Spleen (tissue), 7 donors: ENCODE data around the gene CARD18.

Source experiments
- POLR2A ChIP-seq, 3 donors: fragments of 450-650 bp; IDR thresholded peaks; one replicate each; pipeline ENCODE4 v1.5.1; 2017; ENCODE audit warnings: antibody characterized with exemption in 3 of 3, mild to moderate bottlenecking in 1 of 3
- TF ChIP-seq, protein P1 (sequence below), 11 experiments: fragments of 200-600 bp in 7 of 11; fragments of 450-650 bp in 4 of 11; sonication (generic) in 4 of 11; IDR thresholded peaks in 8 of 11; conservative IDR thresholded peaks in 3 of 11; 1 replicate in 7 of 11; 2 replicates in 4 of 11; pipeline versions ENCODE4 v1.4.0 to v1.8.0; 2016 to 2021; ENCODE audit warnings: antibody characterized with exemption in 11 of 11, inconsistent platforms in 4 of 11, mild to moderate bottlenecking in 1 of 11
- donor health status: DM: no; HTN: no; CAD: no; lungs with moderate emphysema.
- donor health status: DM: no; HTN: no; CAD: no.
- donor health status: DM: no; HTN: no; CAD: no.

DNA sequence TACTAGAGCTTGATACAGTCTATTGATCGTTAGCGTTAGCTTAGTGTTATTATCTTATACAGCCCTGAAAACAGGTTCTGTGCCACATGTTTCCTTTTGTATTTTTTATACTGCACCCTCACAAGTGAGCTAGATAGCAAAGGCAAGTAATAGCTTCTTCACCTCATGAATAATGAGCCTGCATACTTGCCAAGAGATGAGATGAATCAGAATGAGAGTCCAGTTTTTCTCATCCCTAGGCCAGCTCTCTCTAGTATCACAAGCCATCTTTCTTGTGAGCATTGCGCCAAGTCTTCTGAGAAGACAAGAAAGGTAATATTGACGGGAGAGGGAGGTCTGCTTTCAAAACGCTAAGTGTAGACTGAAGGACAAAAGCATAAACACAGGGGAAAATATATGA, 8.7 kb upstream of the CARD18 start:
- TF ChIP-seq, protein P1, sequence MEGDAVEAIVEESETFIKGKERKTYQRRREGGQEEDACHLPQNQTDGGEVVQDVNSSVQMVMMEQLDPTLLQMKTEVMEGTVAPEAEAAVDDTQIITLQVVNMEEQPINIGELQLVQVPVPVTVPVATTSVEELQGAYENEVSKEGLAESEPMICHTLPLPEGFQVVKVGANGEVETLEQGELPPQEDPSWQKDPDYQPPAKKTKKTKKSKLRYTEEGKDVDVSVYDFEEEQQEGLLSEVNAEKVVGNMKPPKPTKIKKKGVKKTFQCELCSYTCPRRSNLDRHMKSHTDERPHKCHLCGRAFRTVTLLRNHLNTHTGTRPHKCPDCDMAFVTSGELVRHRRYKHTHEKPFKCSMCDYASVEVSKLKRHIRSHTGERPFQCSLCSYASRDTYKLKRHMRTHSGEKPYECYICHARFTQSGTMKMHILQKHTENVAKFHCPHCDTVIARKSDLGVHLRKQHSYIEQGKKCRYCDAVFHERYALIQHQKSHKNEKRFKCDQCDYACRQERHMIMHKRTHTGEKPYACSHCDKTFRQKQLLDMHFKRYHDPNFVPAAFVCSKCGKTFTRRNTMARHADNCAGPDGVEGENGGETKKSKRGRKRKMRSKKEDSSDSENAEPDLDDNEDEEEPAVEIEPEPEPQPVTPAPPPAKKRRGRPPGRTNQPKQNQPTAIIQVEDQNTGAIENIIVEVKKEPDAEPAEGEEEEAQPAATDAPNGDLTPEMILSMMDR (IDR thresholded peaks at IDR 0.05 in 8 of 11, conservative IDR thresholded peaks at IDR 0.05 in 3 of 11), result no peak
- no peak for TF ChIP-seq POLR2A (IDR thresholded peaks at IDR 0.05)
